Stimulated activated CD4-positive, alpha-beta T cell treated with anti-CD3 and anti-CD28 coated beads, Interleukin-15, amount 100 ng/mL, for 1 hour (primary cell): ENCODE results near the gene MED12L.
A peak's percentile ranks its signal among the peaks of the same experiment; 100 is the strongest.

Source experiments
- DNase-seq, 2 donors: peaks; one replicate each; pipeline ENCODE4 v3.0.0-alpha.2; 2020; ENCODE audit warnings: low read depth in 1 of 2, low spot score in 1 of 2

The MED12L gene

DNA sequence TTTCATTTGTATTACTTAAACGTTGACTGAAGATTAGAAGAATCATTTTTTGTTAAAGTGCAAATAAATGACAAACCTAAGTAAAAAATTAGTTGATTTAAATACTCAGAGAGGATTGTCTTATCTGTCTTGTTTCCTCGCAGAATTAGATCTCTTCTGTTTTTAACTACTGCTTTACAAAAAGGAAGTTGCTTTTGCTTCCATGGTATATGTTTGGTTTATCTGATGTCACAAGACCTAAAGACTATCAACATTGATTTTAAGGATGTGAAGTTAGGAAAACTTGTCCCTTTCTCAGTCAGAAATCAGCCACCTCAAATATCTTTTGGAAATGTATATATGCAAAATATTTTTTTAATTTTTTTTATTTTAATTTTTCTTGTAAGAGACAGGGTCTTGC lies 88.9 kb downstream of the MED12L start:
- DNase-seq = no peak

DNA sequence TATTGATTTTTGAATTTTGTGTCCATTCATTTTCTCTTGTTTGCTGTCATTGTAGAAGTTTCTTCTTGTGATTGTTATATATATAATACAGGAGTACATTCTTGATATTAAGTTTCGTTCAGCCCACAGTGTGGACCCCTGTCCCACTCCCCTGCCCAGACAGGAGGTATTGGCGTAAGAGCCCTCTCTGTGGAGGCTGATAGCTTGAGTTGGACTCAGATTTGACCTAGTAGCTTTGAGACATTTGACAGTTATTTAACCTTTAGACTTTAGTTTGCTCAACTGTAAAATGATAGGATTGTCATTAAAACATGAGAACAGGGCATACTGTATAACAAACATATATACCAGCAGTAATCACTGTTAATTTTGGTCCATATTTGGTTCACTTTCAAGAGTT lies 90.5 kb downstream of the MED12L start:
- no peak for DNase-seq

GRCh38 chr3:151178208-151178845 lies 92.9 kb downstream of the MED12L start:
- no peak for DNase-seq

DNA sequence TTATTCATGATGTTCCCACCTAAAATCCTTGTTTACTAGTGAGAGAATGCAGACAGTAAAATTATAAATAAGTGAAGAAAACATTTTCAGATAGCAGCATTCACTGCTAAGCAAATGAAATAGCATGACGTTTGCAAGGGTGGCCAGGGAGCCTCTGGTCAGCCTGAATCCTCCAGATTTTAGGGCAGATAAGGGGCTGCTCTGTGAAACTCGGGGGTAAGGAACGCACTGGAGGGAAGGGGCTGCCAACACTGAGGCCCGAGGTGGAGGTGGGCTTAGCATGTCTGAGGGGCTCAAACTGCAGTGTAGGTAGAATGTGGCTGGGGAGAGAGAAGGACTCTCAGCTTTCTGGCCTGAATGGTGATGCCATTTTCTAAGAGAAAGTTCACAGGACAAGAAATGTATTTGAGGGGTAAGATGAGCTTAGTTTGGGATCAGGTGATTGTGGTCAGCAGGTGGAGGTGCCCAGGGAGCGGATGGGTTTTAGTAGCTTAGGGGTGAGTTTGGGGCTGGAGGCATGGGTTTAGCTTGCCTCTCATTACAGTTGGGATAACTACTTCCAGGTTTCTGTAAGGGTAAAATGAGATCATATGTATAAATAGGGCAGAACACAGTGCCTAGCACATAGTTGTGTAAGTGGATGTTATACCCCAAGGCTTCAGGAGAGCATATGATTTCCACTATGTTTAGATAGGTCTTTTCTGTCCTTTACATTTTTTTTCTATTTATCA lies 97.0 kb downstream of the MED12L start:
- DNase-seq = no peak

DNA sequence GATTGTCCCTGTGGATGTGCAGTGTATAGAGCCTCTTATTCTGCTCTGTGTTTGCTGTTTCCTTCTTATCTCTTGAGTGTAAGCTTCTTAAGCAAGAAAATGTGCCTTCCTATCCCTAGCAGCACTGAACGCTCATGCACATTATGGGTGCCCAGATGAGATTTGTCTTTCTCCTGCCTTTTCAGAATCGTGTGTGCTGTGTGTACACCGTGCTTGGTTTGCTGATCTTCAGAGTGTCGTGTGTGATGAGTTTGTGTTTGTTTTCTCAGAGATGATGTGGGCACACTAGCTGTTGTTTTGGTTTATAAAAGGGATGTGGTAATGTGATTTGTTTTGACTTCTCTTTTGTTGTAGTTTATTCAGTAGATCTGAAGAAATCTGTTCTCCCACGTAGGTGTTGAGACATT lies 97.8 kb downstream of the MED12L start:
- DNase-seq = no peak

GRCh38 chr3:151191095-151191494 lies 105.6 kb downstream of the MED12L start:
- no peak for DNase-seq

- no peak for DNase-seq
Observed at GRCh38 chr3:151192545-151192944, 107.1 kb downstream of the MED12L start.

GRCh38 chr3:151195826-151196225 lies 110.4 kb downstream of the MED12L start:
- no peak for DNase-seq

DNA sequence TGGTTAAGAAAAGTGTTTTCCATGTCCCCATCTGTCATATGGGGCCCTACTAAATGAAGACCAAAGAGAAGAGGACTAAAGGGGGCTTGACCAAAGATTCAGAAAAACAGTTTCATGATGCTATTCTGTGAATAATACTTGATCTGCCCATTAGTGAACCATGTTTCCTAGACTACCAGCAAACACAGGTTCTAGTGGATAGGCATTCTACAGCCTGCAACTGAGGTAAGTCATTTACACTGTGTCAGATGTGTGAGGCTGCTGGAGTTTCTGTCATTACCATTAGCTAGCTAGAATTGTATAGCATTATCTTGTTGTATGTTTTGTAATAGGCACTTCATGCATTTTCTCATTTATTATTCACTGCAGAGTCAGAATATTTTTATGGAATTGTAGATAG lies 111.0 kb downstream of the MED12L start:
- DNase-seq = no peak

- DNase-seq = no peak
Observed at GRCh38 chr3:151197228-151197627, 111.8 kb downstream of the MED12L start.

GRCh38 chr3:151197981-151198767 lies 112.7 kb downstream of the MED12L start:
- DNase-seq = no peak

- DNase-seq = no peak
Observed at GRCh38 chr3:151198849-151199248, 113.4 kb downstream of the MED12L start.

DNA sequence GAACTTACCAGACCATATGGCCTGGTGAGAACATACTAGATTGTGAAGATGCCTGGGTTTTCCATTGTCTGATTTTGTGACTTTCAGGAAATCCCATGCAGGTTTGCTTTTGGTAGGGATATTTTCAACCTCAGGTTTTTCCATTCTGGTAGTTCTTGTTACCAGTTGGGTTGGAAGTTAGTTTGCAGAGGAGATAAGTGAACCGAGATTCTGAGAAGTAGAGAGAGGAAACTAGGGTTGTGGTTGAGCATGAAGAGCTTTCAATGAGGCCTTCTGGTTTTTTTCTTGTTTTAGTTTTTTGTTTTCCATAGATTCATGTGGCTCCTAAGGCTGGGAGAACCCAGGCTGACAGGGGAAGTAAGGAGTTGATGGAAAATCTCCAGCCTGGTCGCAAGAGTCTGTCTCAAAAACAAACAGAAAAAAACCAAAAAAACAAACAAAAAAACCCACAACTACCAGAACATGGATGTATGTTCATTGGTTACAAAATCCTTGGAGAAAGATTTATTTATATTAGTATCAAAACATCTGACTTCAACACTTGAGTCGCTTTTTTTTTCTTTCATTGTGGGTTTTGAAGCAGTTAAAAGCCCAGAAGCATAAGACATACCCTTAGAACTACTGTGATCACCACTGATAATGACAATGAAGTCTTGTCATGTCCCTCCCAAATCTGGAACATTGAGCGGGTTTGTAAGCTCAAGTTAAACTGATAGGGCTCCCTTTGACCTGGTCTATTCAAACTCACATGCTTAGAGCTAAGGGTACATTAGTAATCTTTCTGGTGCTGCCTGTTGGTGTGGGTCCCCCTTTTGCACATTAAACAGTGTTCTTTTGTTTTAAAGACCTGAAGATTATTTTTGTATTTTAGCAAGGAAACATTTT lies 114.3 kb downstream of the MED12L start:
- no peak for DNase-seq

DNA sequence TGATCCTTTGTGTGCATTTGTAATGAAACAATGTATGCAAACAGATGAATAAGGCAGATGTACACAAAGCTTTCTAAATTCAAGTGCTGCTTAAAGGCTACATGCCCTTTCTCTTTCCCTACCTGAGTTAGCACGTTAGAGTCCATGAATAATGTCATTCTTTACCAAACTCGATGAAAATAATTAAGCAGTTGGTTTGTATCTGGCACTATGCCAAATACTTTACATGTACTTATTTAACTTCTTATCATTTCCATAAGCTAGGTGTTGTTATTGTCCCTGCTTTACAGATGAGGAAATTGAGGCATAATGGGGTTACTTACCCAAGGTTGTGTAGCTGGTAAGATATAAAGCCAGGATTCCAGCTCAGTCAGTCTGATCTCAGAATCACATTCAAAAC lies 115.1 kb downstream of the MED12L start:
- DNase-seq = no peak

DNA sequence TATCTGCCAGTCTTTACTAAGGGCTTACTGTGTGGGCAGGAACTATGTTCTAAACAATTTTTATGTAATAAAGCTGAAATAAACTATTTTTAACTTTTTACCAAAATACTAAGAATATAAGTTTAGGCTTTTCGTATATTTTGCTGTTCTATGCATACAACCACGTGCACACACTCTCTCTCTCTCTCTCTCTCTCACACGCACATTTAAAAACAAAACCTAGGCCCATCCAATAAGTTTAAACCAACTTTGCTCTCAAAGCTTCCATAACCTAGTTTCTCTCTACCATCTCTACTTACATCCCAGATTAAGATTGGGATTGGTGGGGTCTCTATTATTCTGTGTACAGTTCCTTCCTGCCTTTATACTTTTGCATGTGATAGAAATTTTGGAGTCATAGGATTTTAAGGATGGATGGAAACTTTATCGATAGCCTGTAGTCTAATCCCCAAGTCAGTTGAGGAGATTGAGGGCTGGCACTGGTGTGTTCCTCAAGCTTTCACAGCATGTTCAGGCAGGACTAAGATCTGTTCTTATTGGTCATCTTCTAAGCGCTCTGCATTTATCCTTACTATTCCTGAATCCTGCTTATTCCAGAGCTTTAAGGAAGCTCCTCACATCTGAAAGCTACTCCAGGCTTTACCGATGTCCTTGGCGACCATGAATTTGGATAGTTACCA lies 115.7 kb downstream of the MED12L start:
- DNase-seq = no peak

- DNase-seq = peak; percentile 25 to 46
Observed at GRCh38 chr3:151203051-151203420, 117.6 kb downstream of the MED12L start, which contains the start of gene GPR171. TSS of gene GPR171 (minus strand) at chr3:151203216. CDS start at chr3:151199386, 3,830 bp downstream.

DNA sequence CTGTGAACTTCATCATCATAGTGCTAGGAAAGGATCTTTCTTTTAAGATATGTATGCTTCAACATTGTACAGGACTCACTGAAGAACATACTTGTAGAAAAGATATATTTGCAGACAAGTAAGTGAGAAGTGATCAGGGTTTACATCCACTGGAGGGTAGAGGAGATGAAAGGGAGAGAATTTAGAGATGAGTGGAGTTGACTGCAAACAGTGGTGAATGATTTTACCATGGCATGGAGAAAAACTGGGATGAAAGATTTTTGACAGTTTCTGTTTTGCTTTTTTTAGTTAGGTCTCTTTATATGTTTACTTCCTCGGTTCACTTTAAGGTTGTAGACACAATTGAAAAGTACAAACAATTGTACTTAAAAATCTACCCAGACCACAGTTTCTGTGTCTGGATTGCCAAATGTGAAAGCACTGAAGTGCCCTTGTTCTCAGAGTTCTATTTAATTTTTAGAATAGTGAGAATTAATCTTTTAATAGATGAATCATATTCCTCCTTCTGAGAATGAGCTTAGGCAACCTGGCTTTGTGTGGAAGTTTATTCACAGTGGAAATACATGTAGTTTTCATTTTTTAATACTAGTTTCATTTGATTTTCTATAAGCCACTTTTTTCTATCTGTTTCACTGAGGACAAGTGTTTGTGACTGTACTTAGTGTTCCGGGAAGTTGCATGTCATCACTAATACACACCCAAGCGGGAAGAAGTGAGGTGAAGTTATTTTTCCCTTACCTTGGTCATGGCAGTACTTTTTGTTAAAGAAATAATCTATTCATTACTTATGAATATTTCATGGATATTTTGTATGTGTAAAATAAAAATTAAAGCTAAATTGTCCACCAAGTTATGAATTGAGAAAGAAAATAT lies 119.3 kb downstream of the MED12L start:
- no peak for DNase-seq

DNA sequence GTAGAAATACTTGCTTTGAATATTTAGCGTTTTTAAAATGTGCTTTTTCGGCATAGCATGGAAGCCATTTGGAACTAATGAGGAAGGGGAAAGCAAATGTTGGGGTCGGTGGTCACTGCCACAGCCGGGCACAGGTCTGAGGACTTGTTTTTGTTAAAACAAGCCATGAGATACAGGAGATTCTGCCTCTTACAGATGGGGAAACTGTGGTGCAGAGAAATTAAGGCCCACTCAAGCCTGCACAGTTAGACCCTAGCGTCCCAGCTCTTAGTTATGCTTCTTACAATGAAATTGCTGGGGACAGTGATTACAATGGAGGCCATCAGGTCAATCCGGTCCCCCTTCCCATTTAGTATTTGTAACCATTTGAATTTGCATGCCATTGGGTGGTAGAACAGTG lies 120.0 kb downstream of the MED12L start:
- no peak for DNase-seq

DNA sequence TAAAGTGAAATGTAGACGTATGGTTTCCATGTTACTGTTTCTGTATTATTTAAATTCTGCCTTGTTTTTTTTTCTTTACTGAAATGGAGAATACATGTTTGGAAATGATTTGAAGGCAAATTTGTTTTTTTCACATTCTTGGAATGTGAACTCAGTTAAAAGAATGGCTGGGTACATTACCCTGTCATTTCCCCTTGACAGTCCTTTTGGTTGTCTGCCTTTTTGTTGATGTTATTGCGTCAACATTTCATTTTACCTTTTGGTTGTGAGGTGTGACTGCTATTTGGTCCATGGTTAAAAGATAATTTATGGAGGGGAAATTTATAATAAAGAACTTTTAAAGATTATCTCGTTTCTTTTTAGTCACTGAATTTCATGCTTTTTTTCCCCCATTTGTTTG lies 120.7 kb downstream of the MED12L start:
- no peak for DNase-seq

DNA sequence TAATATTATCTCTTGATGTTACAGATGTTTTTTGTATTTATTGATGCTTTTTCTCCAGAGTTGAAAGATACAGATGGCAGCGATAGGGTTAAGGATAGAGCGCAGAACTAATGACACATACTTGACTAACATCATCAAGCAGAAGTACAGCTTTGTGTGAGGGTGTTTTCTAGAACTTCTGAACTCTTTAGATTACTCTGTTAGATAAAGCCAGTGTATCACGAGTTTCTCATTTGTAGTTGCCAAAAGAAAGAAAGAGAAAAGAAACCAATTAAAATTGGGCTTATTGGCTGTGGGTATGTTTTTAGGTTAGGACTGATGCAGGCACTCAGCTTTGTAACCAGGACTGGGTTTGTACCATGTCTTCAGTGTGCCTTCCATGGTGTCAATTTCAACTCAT lies 124.2 kb downstream of the MED12L start:
- no peak for DNase-seq
